Non-pigmented ciliary epithelial cell (primary cell): Measurements from ENCODE around the gene FCRL3.
"Not testable (repeated sequence)": the region's sequence is repeated elsewhere in the genome, so short reads cannot be mapped to it uniquely, and the experiment has no call there.

Experiments used
- DNase-seq: peaks from one replicate; pipeline ENCODE4 v3.0.0-alpha.2; 2010; ENCODE audit warnings: low read depth

FCRL3 gene, protein sequence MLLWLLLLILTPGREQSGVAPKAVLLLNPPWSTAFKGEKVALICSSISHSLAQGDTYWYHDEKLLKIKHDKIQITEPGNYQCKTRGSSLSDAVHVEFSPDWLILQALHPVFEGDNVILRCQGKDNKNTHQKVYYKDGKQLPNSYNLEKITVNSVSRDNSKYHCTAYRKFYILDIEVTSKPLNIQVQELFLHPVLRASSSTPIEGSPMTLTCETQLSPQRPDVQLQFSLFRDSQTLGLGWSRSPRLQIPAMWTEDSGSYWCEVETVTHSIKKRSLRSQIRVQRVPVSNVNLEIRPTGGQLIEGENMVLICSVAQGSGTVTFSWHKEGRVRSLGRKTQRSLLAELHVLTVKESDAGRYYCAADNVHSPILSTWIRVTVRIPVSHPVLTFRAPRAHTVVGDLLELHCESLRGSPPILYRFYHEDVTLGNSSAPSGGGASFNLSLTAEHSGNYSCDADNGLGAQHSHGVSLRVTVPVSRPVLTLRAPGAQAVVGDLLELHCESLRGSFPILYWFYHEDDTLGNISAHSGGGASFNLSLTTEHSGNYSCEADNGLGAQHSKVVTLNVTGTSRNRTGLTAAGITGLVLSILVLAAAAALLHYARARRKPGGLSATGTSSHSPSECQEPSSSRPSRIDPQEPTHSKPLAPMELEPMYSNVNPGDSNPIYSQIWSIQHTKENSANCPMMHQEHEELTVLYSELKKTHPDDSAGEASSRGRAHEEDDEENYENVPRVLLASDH

DNA sequence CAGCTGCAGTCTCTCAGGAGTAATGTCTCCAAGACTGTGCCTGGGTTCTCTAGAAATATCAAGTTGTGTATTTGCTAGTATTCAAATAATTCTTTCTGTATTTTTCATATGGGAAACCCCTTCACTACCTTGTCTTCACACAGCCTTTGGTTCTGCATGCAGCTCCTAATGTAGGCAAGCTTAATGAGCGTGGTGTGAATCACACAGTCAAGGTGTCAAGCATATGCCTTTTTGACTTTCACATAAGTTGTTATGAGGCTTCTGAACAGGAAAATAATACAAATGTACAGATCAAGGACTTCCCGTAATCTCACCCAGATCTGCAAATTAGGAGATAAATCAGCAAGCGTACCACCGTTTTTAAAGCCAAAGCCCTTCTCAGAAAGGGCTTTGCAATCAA, at the start of gene FCRL3:
Gene FCRL3 (minus strand): TSS at position 38 of the 400 bp plus-strand sequence. CDS start 280 bp downstream, outside the sequence.
- DNase-seq, result no peak

DNA sequence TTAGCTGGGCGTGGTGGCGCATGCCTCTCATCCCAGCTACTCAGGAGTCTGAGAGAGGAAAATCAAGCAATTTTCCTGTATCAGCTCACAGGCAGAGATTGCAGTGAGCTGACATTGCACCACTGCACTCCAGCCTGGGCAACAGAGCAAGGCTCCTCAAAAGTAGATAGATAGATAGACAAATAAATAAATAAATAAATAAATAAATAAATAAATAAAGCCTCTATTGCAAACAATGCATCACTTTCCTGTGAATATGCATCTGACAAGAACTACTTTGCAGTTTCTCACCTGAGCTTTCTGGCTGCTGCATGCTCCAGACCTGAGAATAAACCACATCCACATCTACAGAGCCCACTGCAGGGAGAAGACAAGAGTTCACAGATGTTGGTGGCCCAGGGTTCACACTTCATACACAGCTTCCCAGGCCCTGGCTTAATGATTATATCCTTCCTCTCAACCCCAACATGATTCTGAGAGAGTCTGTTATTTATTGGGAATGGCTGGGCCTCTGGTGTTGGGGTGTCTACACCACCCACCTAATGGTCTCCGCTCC, 47.8 kb upstream of the FCRL3 start:
- DNase-seq, result no peak

DNA sequence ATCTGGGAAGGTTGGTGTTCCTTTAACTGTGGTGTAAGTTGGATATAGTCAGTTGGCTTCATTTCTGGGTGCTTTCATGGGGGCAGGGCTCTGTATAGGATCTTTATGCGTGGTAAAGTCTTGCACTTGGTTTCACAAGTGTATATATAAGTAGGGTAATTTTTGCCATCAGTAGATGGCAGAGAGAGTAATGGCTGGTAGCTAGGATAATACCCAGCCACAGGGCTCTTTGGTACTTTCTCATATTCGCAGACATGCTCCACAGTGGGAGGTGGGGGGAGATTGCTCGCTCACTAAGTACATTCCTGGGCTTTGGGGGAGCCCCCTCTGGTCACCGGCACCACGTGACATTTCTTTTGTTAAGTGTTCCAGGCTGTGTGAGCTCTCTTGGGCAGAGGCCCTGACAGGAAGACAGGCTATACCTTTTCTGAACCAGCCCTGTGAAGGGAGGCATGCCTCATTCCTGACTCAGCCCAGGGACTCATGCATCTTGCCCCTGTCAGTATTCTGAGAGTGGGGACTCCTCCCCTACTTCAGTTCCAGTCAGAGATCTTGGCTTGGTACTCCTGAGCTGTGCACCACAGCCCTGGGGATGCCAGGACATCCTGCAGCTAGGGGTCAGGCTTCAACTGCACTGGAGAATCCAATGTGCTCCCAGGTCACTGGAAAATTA, 38.8 kb upstream of the FCRL3 start:
- no peak for DNase-seq

DNA sequence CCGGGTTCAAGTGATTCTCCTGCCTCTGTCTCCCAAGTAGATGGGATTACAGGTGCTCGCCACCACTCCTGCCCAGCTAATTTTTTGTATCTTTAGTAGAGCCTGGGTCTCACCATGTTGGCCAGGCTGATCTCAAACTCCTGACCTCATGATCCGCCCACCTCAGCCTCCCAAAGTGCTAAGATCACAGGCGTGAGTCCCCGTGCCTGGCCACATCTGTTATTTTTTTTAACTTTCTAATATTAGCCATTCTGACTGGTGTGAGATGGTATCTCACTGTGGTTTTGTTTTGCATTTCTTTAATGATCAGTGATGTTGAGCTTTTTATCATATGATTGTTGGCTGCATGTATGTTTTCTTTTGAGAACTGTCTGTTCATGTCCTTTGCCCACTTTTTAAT, 35.4 kb upstream of the FCRL3 start:
- not testable (repeated sequence) for DNase-seq

DNA sequence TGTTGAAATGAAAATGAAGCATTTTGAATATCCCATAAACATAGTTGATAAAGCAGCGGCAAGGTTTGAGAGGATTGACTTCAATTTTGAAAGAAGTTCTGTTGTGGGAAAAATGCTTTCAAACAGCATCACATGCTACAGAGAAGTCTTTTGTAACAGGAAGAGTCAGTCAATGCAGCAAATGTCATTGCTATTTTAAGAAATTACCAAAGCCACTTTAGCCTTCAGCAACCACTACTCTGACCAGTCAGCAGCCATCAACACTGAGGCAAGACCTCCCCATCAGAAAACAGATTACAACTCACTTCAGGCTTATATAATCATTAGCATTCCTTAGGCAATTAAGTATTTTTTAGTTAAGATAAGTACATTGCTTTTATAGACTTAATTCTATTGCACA, 33.8 kb upstream of the FCRL3 start:
- DNase-seq, result no peak

DNA sequence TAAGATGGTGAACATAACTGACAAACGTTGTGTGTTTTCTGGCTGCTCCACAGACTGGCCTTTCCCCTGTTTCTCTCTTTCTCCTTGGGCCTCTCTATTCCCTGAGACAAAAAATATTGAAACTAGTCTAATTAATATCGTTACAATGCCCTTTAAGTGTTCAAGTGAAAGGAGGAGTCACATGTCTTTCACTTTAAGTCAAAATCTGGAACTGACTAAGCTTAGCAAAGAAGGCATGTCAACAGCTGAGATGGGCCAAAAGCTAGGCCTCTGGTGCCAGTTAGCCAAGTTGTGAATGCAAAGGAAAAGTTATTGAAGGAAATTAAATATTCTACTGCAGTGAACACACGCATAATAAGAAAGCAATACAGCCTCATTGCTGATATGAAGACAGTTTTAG, 32.2 kb upstream of the FCRL3 start:
- no peak for DNase-seq

DNA sequence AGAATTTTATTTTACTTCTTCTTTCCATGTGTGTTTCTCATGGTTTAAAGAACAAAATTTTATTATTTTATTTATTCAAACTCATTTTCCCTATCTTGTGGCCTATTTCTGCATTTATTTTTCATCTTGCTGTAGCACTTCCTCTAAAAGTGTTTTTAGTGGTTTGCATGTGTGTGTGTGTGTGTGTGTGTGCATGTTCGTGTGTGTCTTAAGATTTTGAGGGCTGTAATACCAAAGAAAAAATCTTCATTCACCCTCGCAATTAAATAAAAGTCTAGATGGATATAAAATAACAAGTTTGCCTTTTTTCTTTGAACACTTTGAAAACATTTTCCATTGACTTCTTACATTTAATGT, 24.6 kb upstream of the FCRL3 start:
- no peak for DNase-seq

DNA sequence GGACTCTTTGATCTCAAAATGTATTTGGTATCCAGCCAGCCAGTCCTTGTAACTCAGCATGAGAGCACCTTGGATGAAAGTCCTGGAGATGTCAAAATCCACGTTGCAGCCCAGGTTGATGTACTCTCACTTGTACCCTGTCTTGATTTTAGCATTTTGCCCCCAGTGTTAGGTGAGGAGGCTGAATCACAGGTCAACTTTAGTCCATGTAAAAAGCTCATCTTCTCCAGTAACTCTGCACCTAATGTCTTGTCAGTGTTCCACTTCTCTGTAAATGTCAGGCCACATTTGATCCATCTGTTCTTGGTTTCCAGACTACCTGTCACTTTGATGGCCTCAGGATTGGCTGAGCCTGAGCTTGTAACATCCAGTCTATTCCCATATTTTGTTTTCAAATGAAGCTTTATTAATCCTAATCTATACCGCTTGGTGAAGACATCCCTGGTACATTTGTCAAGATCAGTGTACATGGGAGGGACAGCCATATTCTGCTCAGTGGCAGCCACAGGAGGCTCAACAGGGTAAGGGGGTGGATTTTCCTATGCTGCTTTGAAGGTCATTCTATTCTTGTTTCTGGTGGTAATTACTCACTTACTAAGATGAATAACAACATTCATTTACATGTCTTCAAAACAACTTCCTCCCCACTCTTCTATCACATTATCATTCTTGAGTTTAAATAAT, 24.1 kb upstream of the FCRL3 start:
- no peak for DNase-seq

DNA sequence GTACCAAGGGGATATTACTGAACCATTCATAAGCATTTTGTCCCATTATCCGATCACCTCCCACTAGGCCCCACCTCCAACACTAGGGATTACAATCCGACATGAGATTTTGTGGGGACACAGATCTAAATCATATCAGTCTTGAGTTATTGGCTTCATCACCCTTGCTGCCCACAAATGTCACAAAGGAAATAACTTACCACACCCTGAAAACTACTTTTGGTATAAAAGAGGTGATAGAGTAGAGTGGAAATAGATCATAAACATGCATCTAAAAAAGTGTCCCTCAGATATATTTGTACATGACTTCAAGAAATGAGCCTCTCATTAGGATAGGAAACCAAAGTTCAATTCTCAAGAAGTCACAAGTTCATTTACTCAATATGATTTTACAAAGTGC, 22.6 kb upstream of the FCRL3 start:
- DNase-seq, result no peak

DNA sequence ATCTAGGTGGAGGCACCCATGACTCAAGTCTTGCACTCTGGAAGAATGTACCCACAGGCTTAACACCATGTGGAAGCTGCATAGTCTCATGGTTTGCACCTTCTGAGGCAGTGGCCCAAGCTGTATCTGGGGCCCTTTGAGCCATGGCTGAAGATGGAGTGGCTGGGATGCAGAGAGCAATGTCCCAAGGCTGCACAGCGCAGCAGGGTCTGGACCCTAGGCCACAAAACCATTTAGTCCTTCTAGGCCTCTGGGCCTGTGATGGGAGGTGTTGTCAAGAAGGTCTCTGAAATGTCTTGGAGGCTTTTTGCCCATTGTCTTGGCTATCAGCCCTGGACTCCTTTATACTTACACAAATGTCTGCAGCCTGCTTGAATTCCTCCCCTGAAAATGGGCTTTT, 21.4 kb upstream of the FCRL3 start:
- DNase-seq, result no peak

DNA sequence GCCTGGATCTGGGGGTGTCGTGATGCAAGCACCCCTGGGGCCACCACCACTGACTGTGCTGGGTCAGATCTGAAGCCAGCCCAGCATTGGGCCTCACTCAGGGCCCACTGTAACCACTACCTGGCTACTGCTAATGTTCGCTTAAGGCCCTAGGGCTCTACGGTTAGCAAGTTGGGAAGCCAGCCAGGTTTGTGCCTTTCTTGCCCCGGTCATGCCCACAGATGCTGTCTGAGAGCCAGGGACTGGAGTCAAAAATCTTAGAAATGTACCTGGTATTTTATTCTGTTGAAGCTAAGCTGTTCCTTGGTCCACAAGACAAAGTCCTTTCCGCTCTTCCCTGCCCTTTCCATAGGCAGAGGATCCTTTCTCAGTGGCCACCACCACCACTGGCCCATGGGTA, 15.2 kb upstream of the FCRL3 start:
- no peak for DNase-seq

DNA sequence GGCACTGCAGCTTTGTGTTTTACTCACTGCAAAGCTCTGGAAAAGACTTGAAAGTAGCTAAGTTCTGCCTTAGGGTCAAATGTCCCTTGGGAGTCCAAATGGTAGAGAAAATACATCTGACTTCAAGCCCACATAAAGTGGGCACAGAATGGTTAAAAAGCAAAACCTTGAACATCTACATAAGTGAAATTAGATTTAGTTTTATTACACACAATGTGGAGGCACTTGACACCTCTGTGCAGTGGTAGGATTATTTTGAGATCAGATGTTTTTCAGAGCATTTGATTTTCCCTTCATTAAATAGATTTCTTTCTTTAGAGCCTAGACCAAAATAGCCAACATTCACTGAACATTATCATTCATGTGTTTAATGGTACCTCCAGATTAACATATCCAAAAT, 11.2 kb upstream of the FCRL3 start:
- DNase-seq, result no peak

DNA sequence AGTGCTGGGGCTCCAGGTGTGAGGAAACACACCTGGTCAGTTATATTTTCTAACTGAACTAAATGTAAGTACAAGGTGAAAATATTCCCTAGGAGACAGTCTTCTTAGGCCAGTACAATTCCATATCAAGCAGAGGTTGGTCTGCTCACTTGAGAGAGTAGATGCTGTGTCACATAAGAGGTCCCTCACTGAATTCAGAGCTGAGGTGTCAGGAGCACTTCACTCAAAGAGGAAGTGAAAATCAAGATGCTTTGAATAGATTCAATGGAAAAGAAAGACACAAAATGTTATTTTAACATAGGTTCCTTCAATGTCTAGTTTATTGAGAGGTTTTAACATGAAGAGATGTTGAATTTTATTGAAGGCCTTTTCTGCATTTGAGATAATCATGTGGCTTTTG, 4.3 kb upstream of the FCRL3 start:
- DNase-seq, result no peak

DNA sequence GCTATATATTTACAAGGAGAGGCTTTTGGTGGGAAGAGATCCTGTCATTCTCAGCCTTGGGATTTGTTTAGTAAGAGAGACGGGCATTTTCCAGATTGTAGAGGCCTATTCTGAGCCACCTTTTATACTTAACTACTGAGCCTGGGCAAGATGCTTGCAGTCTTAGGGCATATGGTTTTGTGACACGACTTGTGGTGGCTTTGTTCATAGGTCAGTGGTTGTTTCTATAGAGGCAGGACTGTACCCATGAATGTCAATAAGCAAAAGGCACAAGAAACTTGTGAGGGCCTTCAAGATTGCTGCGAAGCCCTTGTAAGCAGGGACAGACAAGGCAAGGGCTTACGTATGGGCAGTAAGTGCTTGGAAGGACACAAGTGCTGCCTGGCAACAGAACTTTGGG, 3.4 kb upstream of the FCRL3 start:
- no peak for DNase-seq

DNA sequence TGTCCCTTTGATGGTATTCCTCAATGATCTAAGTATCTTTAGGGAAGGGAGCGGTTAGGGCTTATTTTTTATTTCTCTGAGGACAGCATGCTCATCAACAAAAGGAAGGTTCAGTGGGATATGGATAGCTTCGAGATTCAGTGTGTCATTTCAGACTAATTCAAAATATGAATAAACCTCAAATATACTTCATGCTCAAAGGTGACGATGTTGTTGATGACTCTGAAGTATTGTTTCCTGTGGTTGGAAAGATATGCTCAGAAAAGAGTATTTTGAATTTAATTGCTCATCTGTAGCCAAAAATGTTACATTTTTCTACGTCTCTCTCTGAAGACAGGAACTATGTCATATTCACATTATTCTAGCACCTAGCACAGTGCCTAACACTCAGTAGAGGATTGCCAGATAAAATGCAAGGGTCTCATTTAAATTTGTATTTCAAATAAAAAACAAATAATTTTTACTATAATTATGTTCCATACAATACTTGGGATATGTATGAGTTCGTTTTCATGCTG, 1.8 kb upstream of the FCRL3 start:
- no peak for DNase-seq

DNA sequence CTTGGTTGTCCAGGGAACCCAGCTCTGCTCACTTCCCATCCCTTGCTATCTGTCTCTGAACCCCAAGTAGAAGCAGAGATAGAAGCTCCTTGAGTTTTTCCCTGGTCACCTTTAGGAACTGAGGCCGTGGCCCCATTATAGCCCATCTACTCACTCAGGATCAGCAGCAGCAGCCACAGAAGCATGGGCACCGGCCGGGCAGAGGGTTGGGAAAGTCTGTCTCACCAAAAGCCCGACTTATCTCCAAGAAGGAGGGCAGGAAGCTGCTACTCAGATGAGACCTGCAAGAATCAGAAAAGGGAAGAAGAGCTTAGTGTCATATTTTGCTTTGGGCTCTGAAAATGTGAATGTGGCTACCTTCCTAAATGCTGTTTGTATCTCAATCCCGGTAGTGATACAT, 264 bp downstream of the FCRL3 start:
- DNase-seq, result no peak

DNA sequence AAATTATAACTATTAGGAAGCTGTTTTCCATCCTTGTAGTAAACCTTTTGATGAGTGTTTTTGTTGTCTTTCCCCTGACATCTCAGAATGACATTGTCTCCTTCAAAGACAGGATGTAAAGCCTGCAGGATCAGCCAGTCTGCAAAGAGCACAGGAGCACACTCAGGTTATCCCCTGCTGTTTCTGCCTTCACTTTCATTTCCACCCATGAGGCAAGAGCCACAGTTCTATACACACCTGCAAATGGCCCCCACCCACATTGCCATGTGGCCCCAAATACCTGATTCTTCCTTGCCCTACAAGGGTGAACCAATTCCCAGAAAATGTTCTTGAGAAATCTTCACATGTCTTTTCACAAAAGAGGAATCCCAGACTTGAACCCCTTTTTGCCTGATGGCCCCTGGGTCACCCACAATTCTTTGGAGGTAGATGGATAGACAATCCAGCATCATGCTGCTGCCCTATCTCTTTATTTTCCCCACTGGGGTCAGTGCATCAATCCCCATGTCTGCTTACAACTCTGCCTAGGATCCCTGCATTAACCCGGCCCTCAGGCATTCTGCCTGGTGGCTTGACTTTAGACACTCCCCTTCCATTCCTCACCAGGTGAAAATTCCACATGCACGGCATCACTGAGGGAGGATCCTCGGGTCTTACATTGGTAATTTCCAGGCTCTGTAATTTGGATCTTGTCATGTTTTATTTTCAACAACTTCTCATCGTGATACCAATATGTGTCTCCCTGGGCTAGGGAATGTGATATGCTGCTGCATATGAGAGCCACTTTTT, 2.6 kb downstream of the FCRL3 start:
- DNase-seq, result no peak

DNA sequence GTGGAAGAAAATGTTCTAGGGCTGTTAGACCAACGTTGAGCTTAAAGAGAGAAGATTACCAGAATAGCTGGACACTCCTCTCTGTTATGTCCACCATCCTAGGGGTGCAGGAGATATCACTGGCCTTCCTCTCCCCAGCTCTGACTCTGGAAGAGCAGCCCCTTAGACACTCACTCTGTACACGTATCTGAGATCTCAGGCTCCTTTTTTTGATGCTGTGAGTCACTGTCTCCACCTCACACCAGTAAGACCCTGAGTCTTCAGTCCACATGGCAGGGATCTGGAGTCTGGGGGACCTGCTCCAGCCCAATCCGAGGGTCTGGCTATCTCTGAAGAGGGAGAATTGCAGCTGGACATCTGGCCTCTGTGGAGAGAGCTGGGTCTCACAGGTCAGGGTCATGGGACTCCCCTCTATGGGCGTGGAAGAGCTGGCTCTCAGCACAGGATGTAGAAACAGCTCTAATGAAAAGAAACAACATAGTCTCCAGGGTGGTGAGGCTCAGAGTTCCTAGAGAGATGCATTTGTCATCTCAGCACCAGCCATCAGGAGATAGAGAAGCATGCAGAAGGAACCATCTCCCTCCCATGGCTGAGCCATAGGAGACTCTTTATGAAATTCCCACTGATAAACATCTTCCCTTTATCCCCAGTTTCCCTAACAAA, 3.5 kb downstream of the FCRL3 start:
- no peak for DNase-seq

DNA sequence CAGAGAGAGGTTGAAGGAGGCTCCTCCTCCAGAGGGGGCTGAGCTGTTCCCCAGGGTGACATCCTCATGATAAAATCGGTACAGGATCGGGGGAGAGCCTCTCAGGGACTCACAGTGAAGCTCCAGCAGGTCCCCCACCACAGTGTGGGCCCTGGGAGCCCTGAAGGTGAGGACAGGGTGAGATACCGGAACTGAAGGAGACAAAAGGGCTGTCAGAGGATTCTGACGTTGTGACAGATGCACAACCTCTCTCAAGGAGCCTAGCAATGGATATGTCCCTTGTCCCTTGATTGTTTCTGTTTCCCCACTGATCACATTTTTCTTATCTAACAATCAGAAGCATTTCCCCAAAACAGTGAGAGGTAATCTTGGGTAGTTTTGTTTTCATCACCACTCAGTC, 5.2 kb downstream of the FCRL3 start:
- no peak for DNase-seq

DNA sequence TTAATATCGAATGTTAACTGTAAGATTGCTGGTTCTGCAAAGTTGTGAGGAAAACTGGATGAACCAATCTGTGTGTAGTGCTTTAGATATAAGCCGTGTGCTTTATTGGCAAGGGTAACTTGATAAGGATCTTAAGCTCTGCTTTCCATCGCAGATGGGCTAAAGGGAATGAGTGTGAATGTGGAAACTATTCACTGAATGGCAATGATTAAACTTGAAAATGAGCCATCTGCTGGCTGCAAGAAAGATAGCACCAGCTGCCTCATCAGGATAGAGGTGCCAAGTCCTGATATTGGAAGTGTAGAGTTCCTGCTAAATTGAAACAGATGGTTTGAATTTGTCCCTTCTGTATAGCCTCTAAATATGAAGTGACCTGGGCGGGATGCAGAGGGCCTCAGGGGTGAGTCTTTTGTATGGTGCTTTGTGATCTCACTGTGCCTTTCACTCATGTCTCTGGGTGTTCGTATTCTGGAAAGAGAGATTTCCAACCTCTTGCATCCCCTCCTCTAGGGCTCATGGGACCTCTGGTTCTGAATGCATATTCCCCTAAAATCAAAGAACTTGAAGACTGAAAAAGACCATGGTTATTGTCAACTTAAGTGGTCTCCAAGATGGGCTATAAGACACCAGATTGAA, 9.2 kb downstream of the FCRL3 start:
- peak; percentile 3 for DNase-seq
